ENCODE measurements around the gene KANK2.

Gene KANK2

GRCh38 chr19:11224429-11224828, 27.1 kb upstream of the KANK2 start:
- Histone ChIP-seq H3K27me3 (ENCODE audit: insufficient read depth, low read depth, severe bottlenecking) (no peaks in the 10 kb centered on the region), H3K4me3 (ENCODE audit: low read depth, low read length) (no peak overlapping the region), H3K27ac (no peak overlapping the region), H3K9me3 (ENCODE audit: severe bottlenecking) (no peaks in the 10 kb centered on the region), H3K36me3 (0 out of 2 replicates have a peak, but pooled peaks cover 3% of the 10 kb centered on the region)
- TF ChIP-seq, protein P1, sequence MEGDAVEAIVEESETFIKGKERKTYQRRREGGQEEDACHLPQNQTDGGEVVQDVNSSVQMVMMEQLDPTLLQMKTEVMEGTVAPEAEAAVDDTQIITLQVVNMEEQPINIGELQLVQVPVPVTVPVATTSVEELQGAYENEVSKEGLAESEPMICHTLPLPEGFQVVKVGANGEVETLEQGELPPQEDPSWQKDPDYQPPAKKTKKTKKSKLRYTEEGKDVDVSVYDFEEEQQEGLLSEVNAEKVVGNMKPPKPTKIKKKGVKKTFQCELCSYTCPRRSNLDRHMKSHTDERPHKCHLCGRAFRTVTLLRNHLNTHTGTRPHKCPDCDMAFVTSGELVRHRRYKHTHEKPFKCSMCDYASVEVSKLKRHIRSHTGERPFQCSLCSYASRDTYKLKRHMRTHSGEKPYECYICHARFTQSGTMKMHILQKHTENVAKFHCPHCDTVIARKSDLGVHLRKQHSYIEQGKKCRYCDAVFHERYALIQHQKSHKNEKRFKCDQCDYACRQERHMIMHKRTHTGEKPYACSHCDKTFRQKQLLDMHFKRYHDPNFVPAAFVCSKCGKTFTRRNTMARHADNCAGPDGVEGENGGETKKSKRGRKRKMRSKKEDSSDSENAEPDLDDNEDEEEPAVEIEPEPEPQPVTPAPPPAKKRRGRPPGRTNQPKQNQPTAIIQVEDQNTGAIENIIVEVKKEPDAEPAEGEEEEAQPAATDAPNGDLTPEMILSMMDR (IDR thresholded peaks at IDR 0.05; ENCODE audit: low read depth, low read length) = no peak
- no peak for DNase-seq

DNA sequence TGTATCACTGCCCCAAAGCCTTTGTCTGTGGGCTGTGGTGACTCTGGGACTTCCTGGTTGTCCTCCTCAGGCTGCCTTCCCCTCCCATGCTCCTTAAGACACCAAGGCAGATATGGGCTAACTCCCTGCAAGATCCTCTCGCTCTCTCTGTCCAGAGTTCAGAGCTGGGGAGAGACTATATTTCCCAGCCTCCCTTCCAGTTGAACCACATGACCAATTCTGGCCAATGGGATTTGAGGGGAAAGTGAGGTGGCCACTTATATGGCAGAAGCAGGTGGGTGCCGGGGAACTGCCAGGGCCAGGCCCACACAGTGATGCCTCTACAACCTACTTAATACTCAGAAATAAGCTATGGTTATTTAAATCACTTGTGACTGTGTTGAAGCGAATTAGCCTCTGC, 25.9 kb upstream of the KANK2 start:
- Histone ChIP-seq H3K4me3 (ENCODE audit: low read depth, low read length) (no peak overlapping the region), H3K27ac (no peak overlapping the region), H3K27me3 (ENCODE audit: insufficient read depth, low read depth, severe bottlenecking) (no peaks in the 10 kb centered on the region), H3K9me3 (ENCODE audit: severe bottlenecking) (no peaks in the 10 kb centered on the region), H3K36me3 (0 out of 2 replicates have a peak, but pooled peaks cover 3% of the 10 kb centered on the region)
- TF ChIP-seq, protein P1 (IDR thresholded peaks at IDR 0.05; ENCODE audit: low read depth, low read length) = no peak
- DNase-seq = no peak

DNA sequence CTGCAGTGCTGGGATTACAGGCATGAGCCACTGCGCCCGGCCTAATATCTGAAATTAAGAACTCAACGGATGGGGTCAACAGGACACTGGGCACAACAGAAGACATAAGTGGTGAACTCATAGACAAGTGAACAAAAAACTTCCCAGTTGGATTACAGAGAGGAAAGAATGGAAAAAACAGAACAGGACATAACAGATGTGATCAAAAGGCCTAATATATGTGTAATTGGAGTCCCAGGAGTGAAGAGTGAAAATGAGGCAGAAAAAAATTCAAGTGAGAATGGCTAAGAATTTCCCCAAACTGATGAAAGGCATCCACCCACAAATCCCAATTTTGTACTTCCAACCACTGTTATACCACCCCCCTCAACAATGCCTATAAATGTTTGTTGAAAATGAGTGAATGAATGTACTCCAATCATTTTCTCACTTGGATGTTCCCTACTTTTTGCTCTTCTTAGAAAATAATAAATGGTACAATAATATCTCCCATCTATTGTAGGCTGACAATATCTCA, 23.8 kb upstream of the KANK2 start:
- 0 out of 2 replicates have a peak, but pooled peaks cover 3% of the 10 kb centered on the region for H3K36me3 ChIP-seq
- no peak overlapping the region for H3K27ac ChIP-seq
- TF ChIP-seq, protein P1 (IDR thresholded peaks at IDR 0.05; ENCODE audit: low read depth, low read length) = no peak
- no peak for DNase-seq
- H3K9me3 ChIP-seq (ENCODE audit: severe bottlenecking) = no peaks in the 10 kb centered on the region
- no peaks in the 10 kb centered on the region for H3K27me3 ChIP-seq (ENCODE audit: insufficient read depth, low read depth, severe bottlenecking)
- H3K4me3 ChIP-seq (ENCODE audit: low read depth, low read length) = no peak overlapping the region

DNA sequence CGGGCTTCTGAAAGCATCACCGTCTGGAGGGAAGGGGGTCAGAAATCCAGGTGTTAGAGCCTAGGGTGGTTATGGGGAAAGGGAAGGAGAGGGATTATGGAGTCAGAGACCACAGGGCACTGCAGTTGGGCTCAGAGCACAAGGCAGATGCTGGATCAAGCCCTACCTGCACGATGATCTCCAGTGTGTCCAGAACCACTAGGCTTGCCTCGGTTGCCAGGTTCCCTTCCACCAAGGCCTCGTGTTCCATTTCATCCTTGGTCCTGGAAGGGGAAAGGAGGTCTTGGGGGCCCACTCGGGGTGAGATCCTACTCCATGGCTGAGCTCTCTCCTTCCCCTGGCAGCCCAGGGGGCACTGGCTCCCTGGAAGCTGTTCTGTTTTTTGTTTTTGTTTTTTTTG, 17.0 kb upstream of the KANK2 start:
- TF ChIP-seq, protein P1 (IDR thresholded peaks at IDR 0.05; ENCODE audit: low read depth, low read length) = no peak
- H3K36me3 ChIP-seq = peaks cover 4% of the 10 kb centered on the region; the same call in 1 of the 2 replicates
- H3K9me3 ChIP-seq (ENCODE audit: severe bottlenecking) = no peaks in the 10 kb centered on the region

GRCh38 chr19:11210656-11210928, 13.2 kb upstream of the KANK2 start:
- Histone ChIP-seq H3K36me3 (peaks cover 4% of the 10 kb centered on the region; the same call in 1 of the 2 replicates), H3K9me3 (ENCODE audit: severe bottlenecking) (no peaks in the 10 kb centered on the region), H3K4me3 (ENCODE audit: low read depth, low read length) (no peak overlapping the region), H3K27me3 (ENCODE audit: insufficient read depth, low read depth, severe bottlenecking) (no peaks in the 10 kb centered on the region), H3K27ac (no peak overlapping the region)
- TF ChIP-seq, protein P1 (IDR thresholded peaks at IDR 0.05; ENCODE audit: low read depth, low read length) = no peak
- no peak for DNase-seq

More for the DNA sequence above, 17.0 kb upstream of the KANK2 start:
- H3K27ac ChIP-seq = no peak overlapping the region
- H3K27me3 ChIP-seq (ENCODE audit: insufficient read depth, low read depth, severe bottlenecking) = no peaks in the 10 kb centered on the region
- H3K4me3 ChIP-seq (ENCODE audit: low read depth, low read length) = no peak overlapping the region
- DNase-seq = no peak

Measured in WERI-Rb-1 (cell line).